Upper lobe of left lung (tissue), 6 donors: ENCODE measurements around the gene XXYLT1. TPM values are rescaled to one million over a fixed set of nuclear protein-coding genes. Genes with fewer than 3 reads are reported as not detected.

Source experiments
- ATAC-seq, 2 donors: fragments of 200-7000 bp; cut with Tn5 transposase; one replicate each; pipeline ENCODE4 v1.9.1; 2022; ENCODE audit warnings: mild to moderate bottlenecking in 2 of 2, moderate library complexity in 2 of 2; ENCODE audit not compliant: low FRiP score in 2 of 2
- DNase-seq, 2 donors: peaks; one replicate each; pipeline ENCODE4 v3.0.0-alpha.2; 2019 to 2020
- H3K27ac ChIP-seq, 4 donors: fragments of 200-600 bp; sonication (generic); one replicate each; pipeline ENCODE4 v1.5.1; 2016 to 2019
- H3K27me3 ChIP-seq, 4 donors: fragments of 200-600 bp; sonication (generic); one replicate each; pipeline ENCODE4 v1.5.1; 2017 to 2019
- H3K36me3 ChIP-seq, 4 donors: fragments of 200-600 bp; sonication (generic); one replicate each; pipeline ENCODE4 v1.5.1; 2016 to 2019
- H3K4me1 ChIP-seq, 4 donors: fragments of 200-600 bp; sonication (generic); one replicate each; pipeline ENCODE4 v1.5.1; 2018 to 2019
- H3K4me3 ChIP-seq, 4 donors: fragments of 200-600 bp; sonication (generic); one replicate each; pipeline ENCODE4 v1.5.1; 2017 to 2019; ENCODE audit warnings: mild to moderate bottlenecking in 2 of 4, moderate library complexity in 1 of 4
- H3K9me3 ChIP-seq, 4 donors: fragments of 200-600 bp; sonication (generic); one replicate each; pipeline ENCODE4 v1.5.1; 2018 to 2019
- EP300 ChIP-seq, 4 donors: sonication (generic); formaldehyde crosslinking; IDR thresholded peaks; one replicate each; pipeline ENCODE4 v1.5.1; 2017; ENCODE audit warnings: antibody characterized with exemption in 4 of 4, control low read depth in 2 of 4
- POLR2A ChIP-seq, 4 donors: fragments of 450-650 bp; IDR thresholded peaks; one replicate each; pipeline ENCODE4 v1.5.1; 2016 to 2017; ENCODE audit warnings: antibody characterized with exemption in 4 of 4, mild to moderate bottlenecking in 2 of 4
- POLR2AphosphoS5 ChIP-seq, 2 donors: sonication (generic); formaldehyde crosslinking; IDR thresholded peaks; one replicate each; pipeline ENCODE4 v1.5.1; 2017; ENCODE audit warnings: antibody characterized with exemption in 2 of 2
- WGBS, 2 donors: methylation state at CpG; one replicate each; pipeline ENCODE4 v1.1.5; 2017 to 2018; 5-methylcytosine and 5-hydroxymethylcytosine counted together
- total RNA-seq, 6 donors: library from RNA; depleted of rRNA in 4 of 6; stranded (reverse); fragments of >200 nt in 4 of 6; gene quantifications; one replicate each; pipeline versions ENCODE4 v1.1.0 to v1.2.1, GENCODE V29; 2016 to 2021
- TF ChIP-seq, protein P1 (sequence below), 6 experiments: fragments of 450-650 bp in 4 of 6; fragments of 200-600 bp in 2 of 6; sonication (generic) in 2 of 6; IDR thresholded peaks; one replicate each; pipeline ENCODE4 v1.5.1; 2016 to 2019; ENCODE audit warnings: antibody characterized with exemption in 6 of 6
- donor health status: DM: no; HTN: no; CAD: no; lungs with moderate emphysema.
- donor health status: DM: no; HTN: yes; CAD: no; lungs with severe emphysema.

XXYLT1 gene
- total RNA-seq, 6 donors from 2014 or later: 6.3 to 9.6 (median 8.6) TPM

DNA sequence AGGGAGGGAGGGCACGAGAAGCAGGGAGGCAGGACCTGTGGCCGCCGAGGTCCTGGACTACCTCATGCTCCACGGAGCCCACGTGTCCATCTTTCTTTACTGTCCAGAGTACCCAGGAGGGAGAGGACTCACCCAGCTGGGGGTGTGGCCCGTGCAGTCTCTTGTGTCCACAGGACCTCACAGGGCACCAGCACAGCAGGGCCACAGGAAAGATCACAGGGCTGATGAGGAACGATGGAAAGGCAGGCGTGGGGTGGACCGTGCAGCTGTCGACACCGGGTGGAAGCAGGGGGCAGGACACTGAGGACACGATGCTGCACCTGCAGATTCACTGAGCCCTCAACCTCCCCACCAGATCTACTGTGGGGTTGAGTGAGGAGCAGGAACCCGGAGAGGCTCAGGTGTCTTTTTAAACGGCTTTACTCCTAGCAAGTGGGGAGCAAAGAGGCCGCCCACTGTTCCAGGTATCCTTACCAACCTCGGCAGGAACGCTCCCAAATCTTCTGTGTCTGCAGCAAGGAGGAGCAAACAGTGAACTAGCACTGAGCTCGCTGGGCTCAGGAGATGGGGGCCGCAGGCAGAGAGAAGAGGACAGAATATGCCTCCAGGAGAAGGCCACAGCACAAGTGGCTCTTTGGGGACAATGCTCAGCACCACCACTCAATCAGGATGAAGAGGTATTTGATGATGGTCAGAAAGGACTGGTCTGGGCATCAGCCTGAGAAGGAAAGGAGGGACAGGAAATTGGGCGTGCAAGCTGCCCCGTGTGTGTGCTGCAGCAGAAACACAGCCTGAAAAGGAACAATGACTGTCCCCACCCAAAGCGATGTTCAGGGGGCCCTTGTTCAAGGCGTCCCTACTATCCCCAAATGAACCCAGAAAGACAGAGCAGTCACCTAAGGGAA is 198.8 kb downstream of the XXYLT1 start:
- Histone ChIP-seq H3K27ac (no peak overlapping the region), H3K36me3 (peaks cover 0 to 10% (median 4%) of the 10 kb centered on the region in 4 donors), H3K4me1 (no peaks in the 10 kb centered on the region), H3K4me3 (no peak overlapping the region), H3K9me3 (no peaks in the 10 kb centered on the region), H3K27me3 (no peaks in the 10 kb centered on the region)
- DNase-seq (no peak), ATAC-seq (no peak)
- TF ChIP-seq POLR2AphosphoS5 (IDR thresholded peaks at IDR 0.05): no peak
- no peak for TF ChIP-seq POLR2A (IDR thresholded peaks at IDR 0.05)
- no peak for TF ChIP-seq EP300 (IDR thresholded peaks at IDR 0.05)
- TF ChIP-seq, protein P1, sequence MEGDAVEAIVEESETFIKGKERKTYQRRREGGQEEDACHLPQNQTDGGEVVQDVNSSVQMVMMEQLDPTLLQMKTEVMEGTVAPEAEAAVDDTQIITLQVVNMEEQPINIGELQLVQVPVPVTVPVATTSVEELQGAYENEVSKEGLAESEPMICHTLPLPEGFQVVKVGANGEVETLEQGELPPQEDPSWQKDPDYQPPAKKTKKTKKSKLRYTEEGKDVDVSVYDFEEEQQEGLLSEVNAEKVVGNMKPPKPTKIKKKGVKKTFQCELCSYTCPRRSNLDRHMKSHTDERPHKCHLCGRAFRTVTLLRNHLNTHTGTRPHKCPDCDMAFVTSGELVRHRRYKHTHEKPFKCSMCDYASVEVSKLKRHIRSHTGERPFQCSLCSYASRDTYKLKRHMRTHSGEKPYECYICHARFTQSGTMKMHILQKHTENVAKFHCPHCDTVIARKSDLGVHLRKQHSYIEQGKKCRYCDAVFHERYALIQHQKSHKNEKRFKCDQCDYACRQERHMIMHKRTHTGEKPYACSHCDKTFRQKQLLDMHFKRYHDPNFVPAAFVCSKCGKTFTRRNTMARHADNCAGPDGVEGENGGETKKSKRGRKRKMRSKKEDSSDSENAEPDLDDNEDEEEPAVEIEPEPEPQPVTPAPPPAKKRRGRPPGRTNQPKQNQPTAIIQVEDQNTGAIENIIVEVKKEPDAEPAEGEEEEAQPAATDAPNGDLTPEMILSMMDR (IDR thresholded peaks at IDR 0.05): no peak
- WGBS, 2 donors: 78 to 83% methylated on average over 23 of the region's 23 CpGs

DNA sequence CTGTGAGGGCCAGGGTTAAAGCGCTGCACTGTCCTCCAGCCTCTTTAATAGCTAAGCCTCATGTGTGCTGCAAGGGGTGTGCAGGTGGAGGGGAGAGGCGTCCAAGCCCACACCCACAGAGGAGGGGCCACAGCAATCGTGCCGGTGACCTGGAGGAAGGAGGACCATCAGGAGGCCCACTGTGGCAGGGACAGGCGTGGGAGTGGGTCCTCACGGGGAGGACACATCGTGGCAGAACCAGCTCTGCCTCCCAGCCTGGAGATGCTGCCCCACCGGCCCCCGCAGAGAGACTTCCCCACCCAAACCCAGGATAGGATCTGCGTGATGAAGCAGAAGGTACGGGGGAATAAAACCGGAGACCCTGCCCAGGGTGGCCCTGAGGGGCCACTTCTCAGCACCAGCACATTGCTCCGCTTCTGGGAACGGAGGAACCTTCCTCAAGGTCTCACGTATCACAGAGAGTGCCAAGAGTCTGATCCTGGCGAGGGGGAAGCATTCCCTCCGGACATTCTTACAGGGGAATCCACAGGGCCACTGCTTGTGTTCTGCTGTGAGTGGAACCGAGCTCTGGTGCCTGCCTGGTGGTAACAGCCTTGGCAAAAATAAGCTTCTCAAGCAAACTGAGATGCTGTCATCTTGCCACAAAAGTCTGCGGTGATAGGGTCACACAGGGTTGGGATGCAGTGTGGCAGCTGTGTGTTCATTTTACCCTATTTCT is 199.8 kb downstream of the XXYLT1 start:
- no peak for ATAC-seq
- H3K36me3 ChIP-seq: peaks cover 0 to 10% (median 4%) of the 10 kb centered on the region in 4 donors
- 89 to 93% methylated on average over 5 to 19 of the region's 19 CpGs for WGBS, 2 donors
- no peaks in the 10 kb centered on the region for H3K4me1 ChIP-seq
- H3K27me3 ChIP-seq: no peaks in the 10 kb centered on the region
- H3K27ac ChIP-seq: no peak overlapping the region
- H3K4me3 ChIP-seq: no peak overlapping the region
- TF ChIP-seq, protein P1 (IDR thresholded peaks at IDR 0.05): no peak
- TF ChIP-seq EP300 (IDR thresholded peaks at IDR 0.05): no peak
- TF ChIP-seq POLR2AphosphoS5 (IDR thresholded peaks at IDR 0.05): no peak
- TF ChIP-seq POLR2A (IDR thresholded peaks at IDR 0.05): no peak
- no peaks in the 10 kb centered on the region for H3K9me3 ChIP-seq
- no peak for DNase-seq

DNA sequence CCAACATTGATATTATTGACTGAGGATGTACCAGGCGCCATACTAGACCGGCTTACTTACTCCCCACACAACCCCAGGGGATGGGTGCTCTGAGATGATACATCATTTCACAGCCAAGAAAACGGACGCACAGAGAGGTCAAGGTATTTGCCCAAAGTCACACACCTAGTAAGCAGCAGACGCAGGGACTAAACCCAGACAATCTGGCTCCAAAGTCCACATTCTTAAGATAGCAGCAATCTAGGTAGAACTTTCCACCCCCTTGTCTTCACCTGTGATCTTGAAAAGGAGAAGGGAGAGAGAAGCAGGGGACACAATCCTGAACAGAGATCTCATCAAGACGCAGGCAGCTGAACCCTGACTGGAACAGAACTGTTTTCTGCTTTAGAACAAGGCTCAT is 200.6 kb downstream of the XXYLT1 start:
- TF ChIP-seq POLR2A (IDR thresholded peaks at IDR 0.05) (no peak), POLR2AphosphoS5 (IDR thresholded peaks at IDR 0.05) (no peak), EP300 (IDR thresholded peaks at IDR 0.05) (no peak)
- TF ChIP-seq, protein P1 (IDR thresholded peaks at IDR 0.05): no peak
- ATAC-seq: no peak
- Histone ChIP-seq H3K4me3 (no peak overlapping the region), H3K4me1 (no peaks in the 10 kb centered on the region), H3K36me3 (peaks cover 0 to 10% (median 4%) of the 10 kb centered on the region in 4 donors), H3K27ac (no peak overlapping the region), H3K27me3 (no peaks in the 10 kb centered on the region), H3K9me3 (no peaks in the 10 kb centered on the region)
- no peak for DNase-seq
- 85 to 91% methylated on average over 6 of the region's 6 CpGs for WGBS, 2 donors

DNA sequence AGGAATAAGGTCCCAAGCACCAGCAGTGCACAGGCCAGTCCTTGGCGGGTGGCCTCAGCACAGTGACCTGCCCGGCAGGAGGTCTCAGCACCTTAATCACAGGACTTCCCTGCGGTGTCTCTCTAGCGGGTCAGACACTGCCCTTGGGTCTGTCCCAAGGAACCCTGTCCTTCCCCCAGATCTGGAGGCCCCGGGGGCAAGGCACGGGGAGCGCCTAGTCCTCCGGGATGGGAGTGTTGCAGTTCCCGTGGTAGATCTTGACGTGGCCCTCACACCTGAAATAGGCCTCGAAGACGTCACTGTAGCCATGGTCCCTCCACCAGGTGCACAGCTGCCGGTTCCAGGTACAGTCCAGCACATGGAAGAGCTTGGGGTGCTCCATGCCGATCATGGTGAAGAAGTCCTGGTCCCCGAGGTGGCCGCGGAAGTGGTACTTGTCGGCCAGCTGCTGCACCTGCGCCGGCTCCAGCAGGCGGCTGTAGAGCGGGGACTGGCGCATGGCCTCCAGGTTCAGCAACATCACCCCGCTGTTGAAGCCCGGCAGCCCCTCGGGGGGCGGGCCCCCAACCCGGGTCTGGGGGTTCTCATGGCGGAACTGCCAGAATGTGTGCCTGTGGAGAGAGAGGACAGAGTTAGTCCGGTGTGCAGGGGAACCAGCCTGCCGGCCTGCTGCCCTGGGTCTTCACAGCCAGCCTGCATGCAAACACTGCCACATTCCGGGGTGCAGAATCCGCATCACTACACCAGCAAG is 201.3 kb downstream of the XXYLT1 start:
- no peak overlapping the region for H3K27ac ChIP-seq
- no peak for ATAC-seq
- no peak for DNase-seq
- no peaks in the 10 kb centered on the region for H3K9me3 ChIP-seq
- peaks cover 0 to 10% (median 4%) of the 10 kb centered on the region in 4 donors for H3K36me3 ChIP-seq
- H3K4me1 ChIP-seq: no peaks in the 10 kb centered on the region
- no peak overlapping the region for H3K4me3 ChIP-seq
- no peaks in the 10 kb centered on the region for H3K27me3 ChIP-seq
- TF ChIP-seq POLR2A (IDR thresholded peaks at IDR 0.05) (no peak), POLR2AphosphoS5 (IDR thresholded peaks at IDR 0.05) (no peak), EP300 (IDR thresholded peaks at IDR 0.05) (no peak)
- TF ChIP-seq, protein P1 (IDR thresholded peaks at IDR 0.05): no peak
- 92 to 98% methylated on average over 18 to 22 of the region's 33 CpGs for WGBS, 2 donors
